Measurements from ENCODE around the gene ZSWIM3.
"Not testable (repeated sequence)": the region's sequence is repeated elsewhere in the genome, so short reads cannot be mapped to it uniquely, and the experiment has no call there.

The ZSWIM3 gene

DNA sequence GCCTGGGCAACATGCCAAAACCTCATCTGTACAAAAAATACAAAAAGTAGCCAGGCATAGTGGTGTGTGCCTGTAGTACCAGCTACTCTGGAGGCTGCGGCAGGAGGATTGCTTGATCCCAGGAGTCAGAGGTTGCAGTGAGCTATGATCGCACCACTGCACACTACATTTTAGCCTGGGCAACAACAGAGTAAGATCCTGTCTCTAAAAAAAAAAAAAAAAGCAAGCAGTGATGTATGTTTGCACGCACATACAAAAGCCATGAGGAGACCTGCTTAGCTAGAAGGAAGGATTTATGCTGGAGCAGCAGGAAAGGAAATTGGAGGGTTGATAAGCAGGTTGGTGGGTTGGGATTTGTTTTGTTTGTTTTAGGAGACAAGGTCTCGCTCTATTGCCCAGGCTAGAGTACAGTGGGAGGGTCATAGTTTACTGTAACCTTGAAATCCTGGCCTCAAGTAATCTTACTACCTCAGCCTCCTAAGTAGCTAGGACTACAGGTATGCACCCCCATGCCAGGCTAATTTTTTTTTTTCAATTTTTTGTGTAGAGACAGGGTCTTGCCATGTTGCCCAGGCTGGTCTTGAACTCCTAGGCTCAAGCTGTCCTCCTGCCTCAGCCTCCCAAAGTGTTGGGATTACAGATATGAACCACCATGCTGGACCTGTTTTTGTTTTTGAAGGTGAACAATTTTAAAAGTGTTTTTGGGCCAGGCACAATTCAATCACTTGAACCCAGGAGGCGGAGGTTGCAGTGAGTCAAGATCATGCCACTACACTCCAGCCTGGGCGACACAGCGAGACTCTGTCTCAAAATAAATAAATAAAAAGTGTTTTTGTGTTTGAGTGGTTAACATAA lies 4.0 kb downstream of the ZSWIM3 start:
- peak; percentile 6 for DNase-seq

GRCh38 chr20:45863543-45864470 lies 6.4 kb downstream of the ZSWIM3 start:
- no peak for DNase-seq

DNA sequence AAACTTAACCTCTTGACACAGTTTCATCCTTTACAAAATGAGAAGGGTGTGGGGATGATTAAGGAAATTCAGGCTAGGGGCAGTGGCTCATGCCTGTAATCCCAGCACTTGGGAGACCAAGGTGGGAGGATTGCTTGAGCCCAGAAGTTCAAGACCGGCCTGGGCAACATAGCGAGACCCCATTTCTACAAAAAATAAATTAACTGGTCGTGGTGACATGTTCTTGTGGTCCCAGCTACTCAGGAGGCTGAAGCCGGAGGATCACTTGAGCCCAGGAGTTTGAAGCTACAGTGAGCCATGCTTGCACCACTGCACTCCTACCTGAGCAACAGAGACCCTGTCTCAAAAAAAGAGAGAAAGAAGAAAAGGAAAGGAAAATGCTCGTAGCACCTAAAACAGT lies 9.0 kb downstream of the ZSWIM3 start:
- DNase-seq = no peak

DNA sequence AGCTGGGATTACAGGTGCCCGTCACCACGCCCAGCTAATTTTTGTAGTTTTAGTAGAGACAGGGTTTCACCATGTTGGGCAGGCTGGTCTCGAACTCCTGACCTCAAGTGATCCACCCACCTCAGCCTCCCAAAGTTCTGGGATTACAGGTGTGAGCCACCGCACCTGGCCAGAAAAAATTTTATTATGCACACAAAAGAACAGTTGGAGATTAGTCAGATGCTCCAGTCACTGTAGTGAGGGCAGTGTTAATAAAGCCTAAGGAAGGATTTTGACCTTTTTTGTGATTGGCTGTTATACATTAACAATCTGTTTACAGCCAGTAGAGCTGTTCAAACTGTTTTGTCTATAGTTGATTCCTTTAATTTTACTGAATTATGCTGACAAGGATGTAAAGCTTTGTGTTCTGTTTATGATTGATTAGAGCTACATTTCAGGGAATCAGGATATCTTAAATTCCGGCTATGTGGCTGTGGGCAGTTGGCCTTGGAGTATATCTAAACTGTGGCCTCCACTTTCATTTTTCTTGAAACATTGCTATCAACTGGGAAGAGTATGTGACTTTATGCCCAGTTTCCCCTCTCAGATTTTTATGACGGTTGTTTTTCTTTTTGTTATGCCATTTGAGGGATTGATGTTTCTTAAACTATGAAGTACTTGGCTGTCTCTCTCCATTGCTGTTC lies 9.9 kb downstream of the ZSWIM3 start:
- DNase-seq = peak; percentile 22

GRCh38 chr20:45867819-45868176 lies 10.4 kb downstream of the ZSWIM3 start:
- no peak for DNase-seq

- no peak for DNase-seq
Measured at GRCh38 chr20:45872626-45873025, 15.2 kb downstream of the ZSWIM3 start.

- no peak for DNase-seq
Measured at GRCh38 chr20:45873409-45874103, 16.1 kb downstream of the ZSWIM3 start.

- DNase-seq = not testable (repeated sequence)
Measured at GRCh38 chr20:45874104-45874481, 16.7 kb downstream of the ZSWIM3 start.

GRCh38 chr20:45874576-45874975 lies 17.2 kb downstream of the ZSWIM3 start:
- no peak for DNase-seq

DNA sequence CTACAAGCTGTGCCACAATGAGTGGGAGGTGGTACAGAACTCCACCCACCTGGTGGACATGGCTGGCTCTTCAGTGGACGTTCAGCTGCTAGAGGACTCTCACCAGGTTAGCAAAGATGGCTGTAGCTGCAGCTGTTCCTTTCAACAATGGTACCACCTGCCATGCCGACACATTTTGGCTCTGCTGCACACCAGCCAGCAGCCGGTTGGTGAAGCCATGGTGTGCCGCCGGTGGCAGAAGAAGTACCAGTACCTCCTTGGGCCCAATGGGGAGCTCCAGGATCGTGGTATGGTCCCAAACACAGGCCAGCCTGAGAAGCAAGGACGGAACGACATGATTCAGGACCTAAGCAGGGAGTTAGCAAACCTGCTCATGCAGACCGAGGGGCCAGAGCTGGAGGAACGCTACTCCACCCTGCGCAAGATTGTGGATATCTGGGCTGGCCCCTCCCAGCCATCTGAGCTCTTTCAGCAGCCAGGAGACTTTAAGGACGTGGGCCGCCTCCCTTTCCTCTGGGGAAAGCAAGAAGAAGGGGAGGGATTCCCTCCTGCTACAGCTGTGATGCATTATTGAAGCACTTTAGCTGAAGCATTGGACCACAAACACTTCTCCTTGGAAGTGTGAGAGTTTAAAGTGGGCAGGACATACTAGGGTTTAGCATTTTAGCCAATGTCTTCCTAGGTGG lies 20.8 kb downstream of the ZSWIM3 start:
- DNase-seq = no peak

DNA sequence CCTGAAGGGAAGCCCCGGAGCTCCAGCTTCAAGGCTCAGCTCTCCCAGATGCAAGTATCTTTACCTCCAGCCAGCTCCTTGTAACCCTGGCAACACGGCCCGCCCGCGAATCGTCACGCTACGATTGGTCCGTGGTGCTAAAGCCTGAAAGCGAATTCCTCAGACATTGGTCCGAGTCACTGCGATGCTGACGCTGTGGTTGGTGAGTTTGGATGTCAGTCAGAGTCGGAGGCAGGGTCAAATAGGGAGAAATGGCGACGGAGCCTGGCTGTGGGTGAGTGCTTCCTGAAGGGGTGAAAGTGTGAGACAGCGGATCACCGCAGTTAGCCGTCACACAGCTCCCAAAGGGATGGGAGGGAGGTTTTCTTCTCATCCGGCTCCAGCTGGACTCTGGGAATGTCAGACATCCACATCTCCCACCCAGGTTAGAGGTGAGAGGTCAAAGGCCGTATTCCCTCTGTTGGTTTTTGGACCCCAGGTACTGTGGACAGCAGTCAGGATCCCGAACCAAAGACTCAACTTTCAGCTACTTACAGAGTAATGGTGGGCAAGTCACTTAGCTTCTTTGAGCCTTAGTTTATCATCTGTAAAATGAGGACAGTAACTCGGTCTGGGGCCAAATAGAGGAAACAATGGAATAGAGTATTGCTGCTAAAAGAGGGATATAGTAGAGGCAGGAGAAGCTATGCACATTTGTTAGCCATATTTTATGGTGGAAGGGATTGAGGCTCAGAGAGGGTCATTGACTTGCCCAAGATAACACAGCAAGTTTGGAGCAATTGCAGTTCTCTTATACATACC lies 23.8 kb downstream of the ZSWIM3 start, which contains the start of gene ZSWIM1:
Gene ZSWIM1, plus strand, starts transcription at position 240 of the 801 bp plus-strand sequence. CDS start 1,366 bp downstream, outside the sequence.
- peak; percentile 99 for DNase-seq

- DNase-seq = no peak
Measured at GRCh38 chr20:45882469-45883099, 25.2 kb downstream of the ZSWIM3 start.

GRCh38 chr20:45883100-45883469 lies 25.7 kb downstream of the ZSWIM3 start:
- no peak for DNase-seq

DNA sequence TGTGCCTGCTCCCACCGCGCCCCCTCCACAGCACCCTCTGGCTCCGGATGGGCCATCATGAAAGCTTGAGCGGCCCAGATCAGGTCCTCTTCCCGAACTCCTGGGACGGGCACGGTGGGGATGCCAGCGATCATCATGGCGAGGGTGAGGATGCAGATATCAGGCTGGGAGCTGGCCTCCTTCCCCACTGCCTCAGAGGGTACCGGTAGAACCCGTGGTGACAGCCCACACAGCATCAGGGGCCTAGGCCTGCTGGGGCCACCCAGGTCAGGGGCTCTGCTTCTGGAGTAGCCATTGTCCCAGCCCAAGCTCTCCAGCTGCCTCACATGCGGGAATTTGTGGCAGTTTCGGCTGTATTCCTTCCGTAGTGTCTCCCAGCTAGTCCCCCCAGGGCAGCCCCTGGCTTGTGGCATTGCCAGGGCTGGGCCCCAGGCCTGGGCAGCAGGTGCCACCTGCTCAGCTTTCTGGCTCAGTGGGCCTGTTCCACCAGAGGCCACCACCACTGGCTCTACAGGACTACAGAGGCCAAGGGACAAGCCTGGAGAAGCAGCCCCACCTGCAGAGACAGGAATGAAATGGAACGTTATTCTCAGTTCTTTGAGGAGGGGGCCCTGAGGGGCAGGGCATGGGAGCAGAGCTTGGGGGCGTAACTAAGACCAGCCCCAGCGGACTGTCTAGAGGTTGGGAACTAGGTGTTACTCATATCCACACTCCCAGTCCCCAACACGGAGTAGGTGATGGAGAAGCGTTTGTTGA lies 29.4 kb downstream of the ZSWIM3 start:
- no peak for DNase-seq

GRCh38 chr20:45887346-45887715 lies 29.9 kb downstream of the ZSWIM3 start, which contains the start of gene SPATA25:
Gene SPATA25 (minus strand): TSS chr20:45887622. CDS start chr20:45887590, 32 bp downstream.
- DNase-seq = no peak

DNA sequence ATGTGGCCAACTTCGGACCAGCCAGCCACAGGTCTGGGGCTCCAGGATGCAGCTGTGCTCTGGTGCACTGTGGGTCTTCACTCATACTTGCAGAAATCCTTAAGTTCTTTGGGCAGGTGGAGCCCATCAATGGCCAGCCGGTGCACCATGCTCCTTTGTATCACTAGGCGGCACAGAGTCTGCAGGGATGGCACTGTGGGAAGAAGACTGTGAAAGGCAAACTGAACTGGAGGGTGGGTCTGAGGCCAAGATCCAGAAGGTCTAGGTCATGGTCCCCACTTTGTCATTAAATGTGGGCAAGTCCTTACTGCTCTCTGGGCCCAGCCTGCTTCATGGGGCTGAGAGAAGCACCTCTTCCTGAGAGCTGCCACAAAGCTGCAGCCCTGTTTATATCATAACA lies 31.3 kb downstream of the ZSWIM3 start:
- no peak for DNase-seq

- no peak for DNase-seq
Measured at GRCh38 chr20:45890077-45890984, 32.9 kb downstream of the ZSWIM3 start.
